ENCODE measurements around the gene PCDHA8. TPM values are rescaled to one million over a fixed set of nuclear protein-coding genes. Genes with fewer than 3 reads are reported as not detected.
A peak's percentile ranks its signal among the peaks of the same experiment; 100 is the strongest.
"Not testable (repeated sequence)": the region's sequence is repeated elsewhere in the genome, so short reads cannot be mapped to it uniquely, and the experiment has no call there.

Gene PCDHA8
- total RNA-seq, 1 donor from 2014 or later: 14.6 TPM

DNA sequence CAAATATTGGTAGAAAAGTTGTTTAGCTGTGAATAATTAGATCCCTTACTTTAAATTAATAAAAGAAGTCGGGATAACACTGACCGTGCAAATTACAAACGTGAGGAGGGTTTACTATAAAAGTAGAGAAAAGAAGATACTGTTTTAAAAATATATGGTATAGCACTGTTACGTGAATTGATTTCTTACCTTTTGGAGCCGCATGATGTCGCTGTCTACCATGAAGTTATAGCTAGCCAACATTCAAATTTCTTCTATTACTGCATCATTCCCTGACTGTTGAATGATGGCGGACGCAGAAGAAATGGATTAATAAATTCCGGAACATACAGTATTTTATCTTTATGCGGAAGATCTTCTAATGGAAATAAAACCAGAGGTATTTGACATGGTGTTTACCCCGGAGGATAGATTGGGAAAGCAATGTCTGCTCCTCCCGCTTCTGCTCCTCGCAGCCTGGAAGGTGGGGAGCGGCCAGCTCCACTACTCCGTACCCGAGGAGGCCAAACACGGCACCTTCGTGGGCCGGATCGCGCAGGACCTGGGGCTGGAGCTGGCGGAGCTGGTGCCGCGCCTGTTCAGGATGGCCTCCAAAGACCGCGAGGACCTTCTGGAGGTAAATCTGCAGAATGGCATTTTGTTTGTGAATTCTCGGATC is 13.2 kb upstream of the PCDHA8 start, which contains the start of gene PCDHA6:
PCDHA6 (plus strand) TSS at position 257 of the 658 bp plus-strand sequence; CDS start at position 389, 132 bp downstream.
- H3K27ac Mint-ChIP-seq (ENCODE audit: unreplicated experiment): peak within 1 kb of the TSS; percentile 99
- H3K27me3 Mint-ChIP-seq (ENCODE audit: unreplicated experiment): peaks cover 9% of the 10 kb centered on the region
- H3K36me3 Mint-ChIP-seq (ENCODE audit: unreplicated experiment): peaks cover 49% of the 10 kb centered on the region
- peak within 1 kb of the TSS; percentile 97 for H3K4me3 Mint-ChIP-seq (ENCODE audit: unreplicated experiment)
- no peak for DNase-seq
- peaks cover 8% of the 10 kb centered on the region for H3K4me1 Mint-ChIP-seq (ENCODE audit: low read depth, unreplicated experiment)
- TF ChIP-seq, protein P1, sequence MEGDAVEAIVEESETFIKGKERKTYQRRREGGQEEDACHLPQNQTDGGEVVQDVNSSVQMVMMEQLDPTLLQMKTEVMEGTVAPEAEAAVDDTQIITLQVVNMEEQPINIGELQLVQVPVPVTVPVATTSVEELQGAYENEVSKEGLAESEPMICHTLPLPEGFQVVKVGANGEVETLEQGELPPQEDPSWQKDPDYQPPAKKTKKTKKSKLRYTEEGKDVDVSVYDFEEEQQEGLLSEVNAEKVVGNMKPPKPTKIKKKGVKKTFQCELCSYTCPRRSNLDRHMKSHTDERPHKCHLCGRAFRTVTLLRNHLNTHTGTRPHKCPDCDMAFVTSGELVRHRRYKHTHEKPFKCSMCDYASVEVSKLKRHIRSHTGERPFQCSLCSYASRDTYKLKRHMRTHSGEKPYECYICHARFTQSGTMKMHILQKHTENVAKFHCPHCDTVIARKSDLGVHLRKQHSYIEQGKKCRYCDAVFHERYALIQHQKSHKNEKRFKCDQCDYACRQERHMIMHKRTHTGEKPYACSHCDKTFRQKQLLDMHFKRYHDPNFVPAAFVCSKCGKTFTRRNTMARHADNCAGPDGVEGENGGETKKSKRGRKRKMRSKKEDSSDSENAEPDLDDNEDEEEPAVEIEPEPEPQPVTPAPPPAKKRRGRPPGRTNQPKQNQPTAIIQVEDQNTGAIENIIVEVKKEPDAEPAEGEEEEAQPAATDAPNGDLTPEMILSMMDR (IDR thresholded peaks at IDR 0.05; ENCODE audit: partially characterized antibody, unreplicated experiment): peak; percentile 35
- H3K9me3 Mint-ChIP-seq (ENCODE audit: unreplicated experiment): peaks cover 28% of the 10 kb centered on the region

DNA sequence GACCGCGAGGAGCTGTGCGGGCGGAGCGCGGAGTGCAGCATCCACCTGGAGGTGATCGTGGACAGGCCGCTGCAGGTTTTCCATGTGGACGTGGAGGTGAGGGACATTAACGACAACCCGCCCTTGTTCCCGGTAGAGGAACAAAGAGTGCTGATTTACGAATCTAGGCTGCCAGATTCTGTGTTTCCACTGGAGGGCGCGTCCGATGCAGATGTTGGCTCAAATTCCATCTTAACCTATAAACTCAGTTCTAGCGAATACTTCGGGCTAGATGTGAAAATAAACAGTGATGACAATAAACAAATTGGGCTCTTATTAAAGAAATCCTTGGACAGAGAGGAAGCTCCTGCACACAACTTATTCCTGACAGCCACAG is 12.6 kb upstream of the PCDHA8 start:
- peak; percentile 43 for DNase-seq
- TF ChIP-seq, protein P1 (IDR thresholded peaks at IDR 0.05; ENCODE audit: partially characterized antibody, unreplicated experiment): peak; percentile 5
- H3K27me3 Mint-ChIP-seq (ENCODE audit: unreplicated experiment): peaks cover 9% of the 10 kb centered on the region
- H3K36me3 Mint-ChIP-seq (ENCODE audit: unreplicated experiment): peaks cover 51% of the 10 kb centered on the region
- peaks cover 8% of the 10 kb centered on the region for H3K4me1 Mint-ChIP-seq (ENCODE audit: low read depth, unreplicated experiment)
- peak overlapping the region; percentile 99 for H3K27ac Mint-ChIP-seq (ENCODE audit: unreplicated experiment)
- peak overlapping the region; percentile 97 for H3K4me3 Mint-ChIP-seq (ENCODE audit: unreplicated experiment)
- H3K9me3 Mint-ChIP-seq (ENCODE audit: unreplicated experiment): peaks cover 31% of the 10 kb centered on the region

DNA sequence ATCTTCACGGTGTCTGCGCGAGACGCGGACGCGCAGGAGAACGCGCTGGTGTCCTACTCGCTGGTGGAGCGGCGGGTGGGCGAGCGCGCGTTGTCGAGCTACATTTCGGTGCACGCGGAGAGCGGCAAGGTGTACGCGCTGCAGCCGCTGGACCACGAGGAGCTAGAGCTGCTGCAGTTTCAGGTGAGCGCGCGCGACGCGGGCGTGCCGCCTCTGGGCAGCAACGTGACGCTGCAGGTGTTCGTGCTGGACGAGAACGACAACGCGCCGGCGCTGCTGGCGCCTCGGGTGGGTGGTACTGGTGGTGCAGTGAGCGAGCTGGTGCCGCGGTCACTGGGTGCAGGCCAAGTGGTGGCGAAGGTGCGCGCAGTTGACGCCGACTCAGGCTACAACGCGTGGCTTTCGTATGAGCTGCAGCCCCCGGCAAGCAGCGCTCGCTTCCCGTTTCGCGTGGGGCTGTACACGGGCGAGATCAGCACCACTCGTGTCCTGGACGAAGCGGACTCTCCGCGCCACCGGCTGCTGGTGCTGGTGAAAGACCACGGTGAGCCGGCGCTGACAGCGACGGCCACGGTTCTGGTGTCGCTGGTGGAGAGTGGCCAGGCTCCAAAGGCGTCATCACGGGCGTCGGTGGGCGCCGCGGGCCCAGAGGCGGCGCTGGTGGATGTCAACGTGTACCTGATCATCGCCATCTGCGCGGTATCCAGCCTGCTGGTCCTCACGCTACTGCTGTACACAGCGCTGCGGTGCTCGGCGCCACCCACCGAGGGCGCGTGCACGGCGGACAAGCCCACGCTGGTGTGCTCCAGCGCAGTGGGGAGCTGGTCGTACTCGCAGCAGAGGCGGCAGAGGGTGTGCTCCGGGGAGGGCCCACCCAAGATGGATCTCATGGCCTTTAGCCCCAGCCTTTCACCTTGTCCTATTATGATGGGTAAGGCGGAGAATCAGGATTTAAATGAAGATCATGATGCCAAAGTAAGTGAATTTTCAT is 11.2 kb upstream of the PCDHA8 start:
- not testable (repeated sequence) for H3K4me1 Mint-ChIP-seq (ENCODE audit: low read depth, unreplicated experiment); H3K27ac Mint-ChIP-seq (ENCODE audit: unreplicated experiment); H3K4me3 Mint-ChIP-seq (ENCODE audit: unreplicated experiment); DNase-seq
- peaks cover 55% of the 10 kb centered on the region for H3K36me3 Mint-ChIP-seq (ENCODE audit: unreplicated experiment)
- peaks cover 35% of the 10 kb centered on the region for H3K9me3 Mint-ChIP-seq (ENCODE audit: unreplicated experiment)
- peaks cover 13% of the 10 kb centered on the region for H3K27me3 Mint-ChIP-seq (ENCODE audit: unreplicated experiment)

DNA sequence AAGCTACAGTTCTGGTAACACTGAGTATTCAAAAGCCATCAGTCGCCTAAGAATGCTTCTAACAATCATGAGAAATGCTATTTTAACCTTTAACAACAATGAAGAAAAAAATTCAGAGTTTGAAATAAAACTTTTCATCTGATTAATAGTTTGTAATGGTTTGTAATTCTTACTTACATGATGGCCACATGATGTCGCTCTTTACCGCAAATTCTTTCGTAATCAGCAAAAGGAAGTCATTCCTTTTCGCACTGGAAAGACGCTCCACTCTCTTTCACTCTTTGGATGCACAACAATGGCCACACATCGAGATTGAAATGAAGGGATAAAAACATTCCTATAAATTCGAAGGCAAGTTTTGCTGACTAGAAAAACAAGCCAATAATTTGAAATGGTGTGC is 7.0 kb upstream of the PCDHA8 start, which contains the start of gene PCDHA7:
PCDHA7 (plus strand) TSS at position 277 of the 400 bp plus-strand sequence; CDS start at position 392, 115 bp downstream.
- DNase-seq: no peak
- peak within 1 kb of the TSS; percentile 88 for H3K4me3 Mint-ChIP-seq (ENCODE audit: unreplicated experiment)
- H3K27me3 Mint-ChIP-seq (ENCODE audit: unreplicated experiment): peaks cover 5% of the 10 kb centered on the region
- TF ChIP-seq, protein P1 (IDR thresholded peaks at IDR 0.05; ENCODE audit: partially characterized antibody, unreplicated experiment): no peak
- H3K27ac Mint-ChIP-seq (ENCODE audit: unreplicated experiment): peak within 1 kb of the TSS; percentile 92
- peaks cover 22% of the 10 kb centered on the region for H3K9me3 Mint-ChIP-seq (ENCODE audit: unreplicated experiment)
- H3K4me1 Mint-ChIP-seq (ENCODE audit: low read depth, unreplicated experiment): peaks cover 2% of the 10 kb centered on the region
- peaks cover 56% of the 10 kb centered on the region for H3K36me3 Mint-ChIP-seq (ENCODE audit: unreplicated experiment)

DNA sequence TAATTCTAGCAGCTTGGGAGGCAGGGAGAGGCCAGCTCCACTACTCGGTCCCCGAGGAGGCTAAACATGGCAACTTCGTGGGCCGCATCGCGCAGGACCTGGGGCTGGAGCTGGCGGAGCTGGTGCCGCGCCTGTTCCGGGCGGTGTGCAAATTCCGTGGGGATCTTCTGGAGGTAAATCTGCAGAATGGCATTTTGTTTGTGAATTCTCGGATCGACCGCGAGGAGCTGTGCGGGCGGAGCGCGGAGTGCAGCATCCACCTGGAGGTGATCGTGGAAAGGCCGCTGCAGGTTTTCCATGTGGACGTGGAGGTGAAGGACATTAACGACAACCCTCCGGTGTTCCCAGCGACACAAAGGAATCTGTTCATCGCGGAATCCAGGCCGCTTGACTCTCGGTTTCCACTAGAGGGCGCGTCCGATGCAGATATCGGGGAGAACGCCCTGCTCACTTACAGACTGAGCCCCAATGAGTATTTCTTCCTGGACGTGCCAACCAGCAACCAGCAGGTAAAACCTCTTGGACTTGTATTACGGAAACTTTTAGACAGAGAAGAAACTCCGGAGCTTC is 6.5 kb upstream of the PCDHA8 start:
- peaks cover 22% of the 10 kb centered on the region for H3K9me3 Mint-ChIP-seq (ENCODE audit: unreplicated experiment)
- H3K36me3 Mint-ChIP-seq (ENCODE audit: unreplicated experiment): peaks cover 51% of the 10 kb centered on the region
- peak overlapping the region; percentile 92 for H3K27ac Mint-ChIP-seq (ENCODE audit: unreplicated experiment)
- not testable (repeated sequence) for DNase-seq; H3K27me3 Mint-ChIP-seq (ENCODE audit: unreplicated experiment); H3K4me1 Mint-ChIP-seq (ENCODE audit: low read depth, unreplicated experiment)
- peak overlapping the region; percentile 88 for H3K4me3 Mint-ChIP-seq (ENCODE audit: unreplicated experiment)
